Vagina (tissue), 2 donors: ENCODE results near the gene F2RL2.

Experiments
- POLR2AphosphoS5 ChIP-seq, 2 donors: sonication (generic); formaldehyde crosslinking; IDR thresholded peaks; one replicate each; pipeline ENCODE4 v1.9.0; 2017; ENCODE audit warnings: antibody characterized with exemption in 2 of 2, mild to moderate bottlenecking in 2 of 2, low read depth in 1 of 2; ENCODE audit not compliant: insufficient read depth in 1 of 2
- TF ChIP-seq, protein P1 (sequence below), 3 experiments: fragments of 450-650 bp in 2 of 3; fragments of 200-600 bp in 1 of 3; sonication (generic) in 1 of 3; IDR thresholded peaks; one replicate each; pipeline ENCODE4 v1.5.1; 2017 to 2019; ENCODE audit warnings: antibody characterized with exemption in 3 of 3, mild to moderate bottlenecking in 2 of 3, moderate library complexity in 2 of 3

DNA sequence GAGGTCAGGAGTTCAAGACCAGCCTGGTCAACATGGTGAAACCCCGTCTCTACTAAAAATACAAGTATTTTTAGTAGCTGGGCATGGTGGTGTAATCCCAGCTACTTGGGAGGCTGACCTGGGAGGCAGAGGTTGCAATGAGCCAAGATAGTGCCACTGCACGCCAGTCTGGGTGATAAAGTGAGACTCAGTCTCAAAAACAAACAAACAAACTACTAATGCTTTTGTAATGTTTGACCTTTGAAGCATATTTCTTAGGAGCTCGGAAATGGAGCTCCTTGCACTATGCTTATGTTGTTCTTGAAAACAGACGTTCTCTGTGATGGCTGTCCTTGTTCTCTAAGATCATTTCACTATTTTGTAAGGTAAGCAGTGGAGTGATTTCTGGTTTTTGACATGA, 6.0 kb downstream of the F2RL2 start:
- TF ChIP-seq, protein P1, sequence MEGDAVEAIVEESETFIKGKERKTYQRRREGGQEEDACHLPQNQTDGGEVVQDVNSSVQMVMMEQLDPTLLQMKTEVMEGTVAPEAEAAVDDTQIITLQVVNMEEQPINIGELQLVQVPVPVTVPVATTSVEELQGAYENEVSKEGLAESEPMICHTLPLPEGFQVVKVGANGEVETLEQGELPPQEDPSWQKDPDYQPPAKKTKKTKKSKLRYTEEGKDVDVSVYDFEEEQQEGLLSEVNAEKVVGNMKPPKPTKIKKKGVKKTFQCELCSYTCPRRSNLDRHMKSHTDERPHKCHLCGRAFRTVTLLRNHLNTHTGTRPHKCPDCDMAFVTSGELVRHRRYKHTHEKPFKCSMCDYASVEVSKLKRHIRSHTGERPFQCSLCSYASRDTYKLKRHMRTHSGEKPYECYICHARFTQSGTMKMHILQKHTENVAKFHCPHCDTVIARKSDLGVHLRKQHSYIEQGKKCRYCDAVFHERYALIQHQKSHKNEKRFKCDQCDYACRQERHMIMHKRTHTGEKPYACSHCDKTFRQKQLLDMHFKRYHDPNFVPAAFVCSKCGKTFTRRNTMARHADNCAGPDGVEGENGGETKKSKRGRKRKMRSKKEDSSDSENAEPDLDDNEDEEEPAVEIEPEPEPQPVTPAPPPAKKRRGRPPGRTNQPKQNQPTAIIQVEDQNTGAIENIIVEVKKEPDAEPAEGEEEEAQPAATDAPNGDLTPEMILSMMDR (IDR thresholded peaks at IDR 0.05), result no peak
- TF ChIP-seq POLR2AphosphoS5 (IDR thresholded peaks at IDR 0.05; ENCODE audit: insufficient read depth in 1 of 2, low read depth in 1 of 2), result no peak
